Stomach (tissue), 9 donors: ENCODE data around the gene LRRC34. TPM values are rescaled to one million over a fixed set of nuclear protein-coding genes. Genes with fewer than 3 reads are reported as not detected.

Experiments used
- DNase-seq, 2 donors: peaks; one replicate each; pipeline versions ENCODE4 v3.0.0 to v3.0.0-alpha.2; 2013 to 2019
- H3K27ac ChIP-seq, 5 donors: fragments of 200-600 bp in 4 of 5; sonication (generic) in 4 of 5; one replicate each; pipeline ENCODE4 v1.5.1; 2013 to 2019; ENCODE audit warnings: mild to moderate bottlenecking in 1 of 5, moderate library complexity in 1 of 5
- H3K27me3 ChIP-seq, 3 donors: fragments of 200-600 bp; sonication (generic); one replicate each; pipeline ENCODE4 v1.5.1; 2017 to 2019; ENCODE audit warnings: mixed run types in 1 of 3
- H3K36me3 ChIP-seq, 4 donors: fragments of 200-600 bp; sonication (generic); 1 replicate in 3 of 4; 2 replicates in 1 of 4; pipeline ENCODE4 v1.5.1; 2016 to 2019
- H3K4me1 ChIP-seq, 4 donors: fragments of 200-600 bp; sonication (generic); one replicate each; pipeline ENCODE4 v1.5.1; 2016 to 2019
- H3K4me3 ChIP-seq, 4 donors: fragments of 200-600 bp; sonication (generic) in 3 of 4; one replicate each; pipeline ENCODE4 v1.5.1; 2016 to 2019; ENCODE audit warnings: mild to moderate bottlenecking in 1 of 4
- H3K9me3 ChIP-seq, 4 donors: fragments of 200-600 bp; sonication (generic); one replicate each; pipeline ENCODE4 v1.5.1; 2016 to 2019
- EP300 ChIP-seq: sonication (generic); formaldehyde crosslinking; IDR thresholded peaks from one replicate; pipeline ENCODE4 v1.6.1; 2017; ENCODE audit warnings: antibody characterized with exemption
- POLR2A ChIP-seq, 4 donors: fragments of 450-650 bp; IDR thresholded peaks; one replicate each; pipeline ENCODE4 v1.6.1; 2016; ENCODE audit warnings: antibody characterized with exemption in 4 of 4, control low read depth in 2 of 4, mild to moderate bottlenecking in 1 of 4, moderate library complexity in 1 of 4
- POLR2AphosphoS5 ChIP-seq, 3 donors: sonication (generic); formaldehyde crosslinking; IDR thresholded peaks; one replicate each; pipeline ENCODE4 v1.6.1; 2016; ENCODE audit warnings: antibody characterized with exemption in 3 of 3
- WGBS, 5 donors: extraction: QIAGEN DNeasy Blood & Tissue Kit in 3 of 5; methylation state at CpG; one replicate each; pipeline versions ENCODE4 v1.1.5 to v1.1.7; 2013 to 2018; 5-methylcytosine and 5-hydroxymethylcytosine counted together
- intact Hi-C: fragments of 100-400 bp; cut with DNase I; formaldehyde crosslinking; loops from one replicate; pipeline ENCODE4 v1.15.1; 2023; ENCODE audit warnings: low total_unique reads
- polyA plus RNA-seq, 3 donors: library from polyadenylated mRNA; stranded (reverse); fragments of 200-250 nt; gene quantifications; one replicate each; pipeline ENCODE4 v1.2.3, GENCODE V29; 2013
- total RNA-seq, 5 donors: library from RNA; depleted of rRNA; stranded (reverse); fragments of >200 nt; gene quantifications; one replicate each; pipeline versions ENCODE4 v1.1.0 to v1.2.3, GENCODE V29; 2014 to 2016
- TF ChIP-seq, protein P1 (sequence below), 7 experiments: fragments of 450-650 bp in 4 of 7; fragments of 200-600 bp in 3 of 7; sonication (generic) in 3 of 7; IDR thresholded peaks; one replicate each; pipeline ENCODE4 v1.5.1; 2016 to 2019; ENCODE audit warnings: antibody characterized with exemption in 7 of 7, control low read depth in 2 of 7, mild to moderate bottlenecking in 1 of 7
- donor health status: healthy with polysubstance abuse.
- donor health status: Bipolar disorder and iron deficiency.
- donor health status: healthy.

The LRRC34 gene
- total and polyA plus RNA-seq, 8 donors, result 0.43 to 4.2 (median 1.7) TPM; not detected in 3

DNA sequence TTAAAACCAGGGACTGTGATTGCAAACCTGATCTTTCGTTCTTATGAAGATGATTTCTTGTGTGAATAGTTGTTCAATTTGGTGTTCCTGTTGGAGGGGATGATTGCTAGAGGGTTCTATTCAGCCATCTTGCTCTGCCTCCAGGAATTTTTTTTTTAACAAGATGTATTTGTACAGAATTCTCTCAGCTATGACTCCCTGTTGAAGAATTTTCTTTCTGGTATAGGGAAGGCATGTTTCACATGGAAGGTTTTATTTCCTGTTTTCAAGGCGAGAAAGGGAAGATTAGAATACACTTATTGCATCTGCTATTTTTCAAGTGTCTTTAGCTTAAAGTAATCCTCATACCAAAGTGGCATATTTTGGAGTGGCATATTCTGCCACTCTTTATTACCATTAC is 5.6 kb upstream of the LRRC34 start:
- DNase-seq, result no peak
- peaks cover 0 to 8% (median 4%) of the 10 kb centered on the region in 4 donors for H3K9me3 ChIP-seq
- TF ChIP-seq POLR2A (IDR thresholded peaks at IDR 0.05), result no peak
- no peak for TF ChIP-seq EP300
- TF ChIP-seq, protein P1, sequence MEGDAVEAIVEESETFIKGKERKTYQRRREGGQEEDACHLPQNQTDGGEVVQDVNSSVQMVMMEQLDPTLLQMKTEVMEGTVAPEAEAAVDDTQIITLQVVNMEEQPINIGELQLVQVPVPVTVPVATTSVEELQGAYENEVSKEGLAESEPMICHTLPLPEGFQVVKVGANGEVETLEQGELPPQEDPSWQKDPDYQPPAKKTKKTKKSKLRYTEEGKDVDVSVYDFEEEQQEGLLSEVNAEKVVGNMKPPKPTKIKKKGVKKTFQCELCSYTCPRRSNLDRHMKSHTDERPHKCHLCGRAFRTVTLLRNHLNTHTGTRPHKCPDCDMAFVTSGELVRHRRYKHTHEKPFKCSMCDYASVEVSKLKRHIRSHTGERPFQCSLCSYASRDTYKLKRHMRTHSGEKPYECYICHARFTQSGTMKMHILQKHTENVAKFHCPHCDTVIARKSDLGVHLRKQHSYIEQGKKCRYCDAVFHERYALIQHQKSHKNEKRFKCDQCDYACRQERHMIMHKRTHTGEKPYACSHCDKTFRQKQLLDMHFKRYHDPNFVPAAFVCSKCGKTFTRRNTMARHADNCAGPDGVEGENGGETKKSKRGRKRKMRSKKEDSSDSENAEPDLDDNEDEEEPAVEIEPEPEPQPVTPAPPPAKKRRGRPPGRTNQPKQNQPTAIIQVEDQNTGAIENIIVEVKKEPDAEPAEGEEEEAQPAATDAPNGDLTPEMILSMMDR (IDR thresholded peaks at IDR 0.05), result no peak
- TF ChIP-seq POLR2AphosphoS5 (IDR thresholded peaks at IDR 0.05), result no peak
- H3K4me1 ChIP-seq, result peaks cover 5 to 10% (median 6%) of the 10 kb centered on the region in 4 donors
- peaks cover 0 to 3% (median 0%) of the 10 kb centered on the region in 3 donors for H3K27me3 ChIP-seq
- intact Hi-C loops, result no loop called here
- H3K36me3 ChIP-seq, result no peaks in the 10 kb centered on the region
- WGBS, 5 donors, result 79 to 90% (median 87%) methylated on average over 2 of the region's 2 CpGs
- H3K27ac ChIP-seq, result no peak overlapping the region
- no peak overlapping the region for H3K4me3 ChIP-seq

DNA sequence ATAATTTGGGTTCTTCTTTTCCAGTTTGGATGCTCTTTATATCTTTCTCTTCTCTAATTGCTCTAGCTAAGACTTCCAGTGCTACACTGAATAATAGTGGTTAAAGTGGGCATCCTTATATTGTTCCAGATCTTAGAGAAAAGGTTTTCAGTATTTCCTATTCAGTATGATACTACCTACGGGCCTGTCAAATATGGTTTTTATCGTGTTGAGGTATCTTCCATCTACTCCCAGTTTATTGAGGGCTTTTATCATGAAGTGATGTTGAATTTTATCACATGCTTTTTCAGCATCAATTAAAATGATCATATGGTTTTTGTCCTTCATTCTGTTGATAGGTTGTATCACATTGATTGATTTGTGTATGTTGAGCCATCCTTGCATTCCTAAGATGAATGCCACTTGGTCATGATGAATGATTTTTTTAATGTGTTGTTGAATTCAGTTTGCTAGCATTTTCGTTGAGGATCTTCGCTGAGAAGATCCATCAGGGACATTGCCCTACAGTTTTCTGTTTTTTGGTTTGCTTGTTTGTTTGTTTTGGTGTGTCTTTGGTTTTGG is 3.0 kb upstream of the LRRC34 start:
- no peak overlapping the region for H3K27ac ChIP-seq
- no peak overlapping the region for H3K4me3 ChIP-seq
- H3K4me1 ChIP-seq, result peaks cover 24 to 35% (median 26%) of the 10 kb centered on the region in 4 donors
- DNase-seq, result no peak
- no peak for TF ChIP-seq EP300
- TF ChIP-seq, protein P1 (IDR thresholded peaks at IDR 0.05), result no peak
- TF ChIP-seq POLR2A (IDR thresholded peaks at IDR 0.05), result no peak
- no peak for TF ChIP-seq POLR2AphosphoS5 (IDR thresholded peaks at IDR 0.05)
- intact Hi-C loops, result no loop called here
- peaks cover 0 to 8% (median 4%) of the 10 kb centered on the region in 4 donors for H3K9me3 ChIP-seq
- H3K36me3 ChIP-seq, result no peaks in the 10 kb centered on the region
- 92 to 97% (median 95%) methylated on average over 4 of the region's 4 CpGs for WGBS, 5 donors
- H3K27me3 ChIP-seq, result no peaks in the 10 kb centered on the region

DNA sequence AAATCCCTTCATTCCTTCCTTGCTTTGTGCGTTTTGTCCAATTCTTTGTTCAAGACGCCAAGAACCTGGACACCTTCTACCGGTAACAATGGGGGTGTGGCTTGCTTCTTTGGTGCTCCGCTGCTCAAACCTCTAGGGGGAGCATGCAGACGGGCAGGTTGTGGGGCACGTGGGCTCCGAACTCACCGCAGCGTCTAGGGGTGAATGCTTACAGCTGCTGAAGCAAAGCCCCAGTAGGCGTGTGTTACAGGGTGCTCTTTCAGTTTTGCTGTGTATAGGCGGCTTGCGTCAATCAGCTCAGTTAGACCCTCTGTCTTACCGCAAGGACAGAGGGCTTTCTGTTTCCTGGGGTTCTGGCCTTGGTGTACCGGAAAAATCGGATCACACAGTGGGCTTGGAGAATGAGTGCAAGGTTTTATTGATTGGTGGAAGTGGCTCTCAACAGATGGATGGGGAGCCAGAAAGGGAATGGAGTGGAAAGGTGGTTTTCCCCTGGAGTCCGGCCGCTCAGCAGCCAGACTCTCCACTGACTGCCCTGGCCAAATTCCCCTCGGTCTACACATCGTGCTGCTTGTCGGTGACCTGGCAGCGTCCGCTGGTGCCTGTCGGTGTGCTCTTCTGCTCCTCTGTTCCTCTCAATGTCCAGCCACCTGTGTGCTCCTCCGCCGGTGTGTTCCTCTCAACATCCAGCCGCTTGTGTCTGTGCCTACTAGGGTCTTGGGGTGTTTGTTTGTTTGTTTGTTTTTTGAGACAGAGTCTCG is 1.2 kb upstream of the LRRC34 start:
- TF ChIP-seq, protein P1 (IDR thresholded peaks at IDR 0.05), result peak in 3 of 7 experiments; percentile 18 to 29 (median 25)
- TF ChIP-seq EP300 (no peak), POLR2A (IDR thresholded peaks at IDR 0.05) (no peak), POLR2AphosphoS5 (IDR thresholded peaks at IDR 0.05) (no peak)
- no peak overlapping the region for H3K27ac ChIP-seq
- intact Hi-C loops, result no loop called here
- no peaks in the 10 kb centered on the region for H3K27me3 ChIP-seq
- H3K4me3 ChIP-seq, result peak overlapping the region; percentile 59 to 77 (median 66)
- H3K9me3 ChIP-seq, result peaks cover 0 to 8% (median 4%) of the 10 kb centered on the region in 4 donors
- peaks cover 24 to 35% (median 26%) of the 10 kb centered on the region in 4 donors for H3K4me1 ChIP-seq
- 61 to 72% (median 65%) methylated on average over 27 of the region's 27 CpGs for WGBS, 5 donors
- peak; percentile 46 to 68 for DNase-seq
- H3K36me3 ChIP-seq, result no peaks in the 10 kb centered on the region

DNA sequence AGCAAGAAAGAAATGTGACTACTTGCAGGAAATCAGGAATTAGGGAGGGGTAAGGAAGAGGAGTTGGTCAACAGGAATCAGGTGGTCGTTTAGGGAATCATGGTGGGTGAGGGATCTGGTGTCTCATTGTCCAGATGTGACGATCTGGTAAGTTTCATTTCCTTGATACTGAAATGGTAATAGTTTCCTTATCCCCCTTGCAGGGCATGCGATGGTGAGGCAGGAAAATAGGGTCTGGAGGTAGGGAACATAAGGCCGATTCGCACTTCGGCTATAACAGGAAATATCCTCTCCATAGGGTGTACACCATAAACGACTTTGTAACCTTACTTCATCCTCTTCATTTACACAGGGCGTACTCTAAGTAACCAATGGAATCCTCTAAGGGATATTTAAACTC is 574 bp upstream of the LRRC34 start:
- H3K4me3 ChIP-seq, result peak overlapping the region; percentile 59 to 77 (median 66)
- TF ChIP-seq, protein P1 (IDR thresholded peaks at IDR 0.05), result no peak
- TF ChIP-seq EP300 (no peak), POLR2A (IDR thresholded peaks at IDR 0.05) (no peak), POLR2AphosphoS5 (IDR thresholded peaks at IDR 0.05) (no peak)
- intact Hi-C loops, result no loop called here
- 50 to 75% (median 59%) methylated on average over 8 of the region's 8 CpGs for WGBS, 5 donors
- no peak for DNase-seq
- H3K4me1 ChIP-seq, result peaks cover 24 to 35% (median 26%) of the 10 kb centered on the region in 4 donors
- peak overlapping the region in 2 of 5 donors; percentile 68 to 81 for H3K27ac ChIP-seq
- no peaks in the 10 kb centered on the region for H3K27me3 ChIP-seq
- no peaks in the 10 kb centered on the region for H3K36me3 ChIP-seq
- peaks cover 0 to 8% (median 4%) of the 10 kb centered on the region in 4 donors for H3K9me3 ChIP-seq
